Peyer's patch (tissue), 4 donors: ENCODE data around the gene NDUFAF4.
A peak's percentile ranks its signal among the peaks of the same experiment; 100 is the strongest.

ENCODE experiments used
- CTCF ChIP-seq, 6 experiments: fragments of 450-650 bp in 4 of 6; fragments of 200-600 bp in 2 of 6; sonication (generic) in 1 of 6; IDR thresholded peaks; one replicate each; pipeline ENCODE4 v1.5.1; 2017 to 2019; ENCODE audit warnings: antibody characterized with exemption in 6 of 6, mild to moderate bottlenecking in 3 of 6, moderate library complexity in 1 of 6
- POLR2A ChIP-seq, 2 donors: fragments of 450-650 bp; IDR thresholded peaks; one replicate each; pipeline ENCODE4 v1.5.1; 2017; ENCODE audit warnings: antibody characterized with exemption in 2 of 2, mild to moderate bottlenecking in 2 of 2, moderate library complexity in 2 of 2

GRCh38 chr6:96899019-96899418 is 1.3 kb upstream of the NDUFAF4 start:
- TF ChIP-seq POLR2A (IDR thresholded peaks at IDR 0.05) (no peak), CTCF (IDR thresholded peaks at IDR 0.05) (peak in 5 of 6 experiments; percentile 7 to 73 (median 63))
